MM.1S (cell line): ENCODE measurements around the gene NUBP2.

ENCODE experiments used
- CTCF ChIP-seq: fragments of 300-600 bp; sonication (generic); IDR thresholded peaks from 2 replicates; pipeline ENCODE4 v1.5.1; 2016; ENCODE audit warnings: antibody characterized with exemption, low read length, mixed read lengths
- EZH2 ChIP-seq: fragments of 300-600 bp; sonication (generic); optimal IDR thresholded peaks from 2 replicates; pipeline ENCODE3; 2017; ENCODE audit warnings: low read depth, mild to moderate bottlenecking, antibody characterized with exemption, low read length, mixed read lengths
- EZH2phosphoT487 ChIP-seq: fragments of 300-600 bp; sonication (generic); IDR thresholded peaks from 2 replicates; pipeline ENCODE4 v1.6.1; 2018; ENCODE audit warnings: antibody characterized with exemption, low read length

GRCh38 chr16:1772362-1772907, 10.3 kb upstream of the NUBP2 start, which contains the start of gene EME2:
- TF ChIP-seq CTCF = no peak
- no peak for TF ChIP-seq EZH2
- no peak for TF ChIP-seq EZH2phosphoT487
